Sigmoid colon (tissue), 7 donors: Measurements from ENCODE around the gene XDH. TPM values are rescaled to one million over a fixed set of nuclear protein-coding genes. Genes with fewer than 3 reads are reported as not detected.

Experiments
- DNase-seq: peaks from one replicate; pipeline ENCODE4 v3.0.0-alpha.2; 2019
- H3K27ac ChIP-seq, 4 donors: fragments of 200-600 bp; sonication (generic); one replicate each; pipeline ENCODE4 v1.5.1; 2016 to 2019; ENCODE audit warnings: mild to moderate bottlenecking in 1 of 4
- H3K27me3 ChIP-seq, 3 donors: fragments of 200-600 bp; sonication (generic); one replicate each; pipeline ENCODE4 v1.5.1; 2019; ENCODE audit warnings: mild to moderate bottlenecking in 1 of 3
- H3K36me3 ChIP-seq, 4 donors: fragments of 200-600 bp; sonication (generic); one replicate each; pipeline ENCODE4 v1.5.1; 2016 to 2019
- H3K4me1 ChIP-seq, 4 donors: fragments of 200-600 bp; sonication (generic); one replicate each; pipeline ENCODE4 v1.5.1; 2017 to 2019
- H3K4me3 ChIP-seq, 4 donors: fragments of 200-600 bp; sonication (generic); one replicate each; pipeline ENCODE4 v1.5.1; 2017 to 2019; ENCODE audit warnings: mild to moderate bottlenecking in 2 of 4, moderate library complexity in 1 of 4
- H3K9me3 ChIP-seq, 4 donors: fragments of 200-600 bp in 3 of 4; sonication (generic) in 3 of 4; one replicate each; pipeline versions ENCODE4 v1.5.1 to v1.6.1; 2013 to 2019
- CTCF ChIP-seq, 4 experiments: fragments of 450-650 bp in 3 of 4; fragments of 200-600 bp in 1 of 4; IDR thresholded peaks; one replicate each; pipeline ENCODE4 v1.5.1; 2016 to 2019; ENCODE audit warnings: antibody characterized with exemption in 4 of 4, mild to moderate bottlenecking in 3 of 4, moderate library complexity in 2 of 4
- EP300 ChIP-seq, 4 donors: sonication (generic); formaldehyde crosslinking; IDR thresholded peaks; one replicate each; pipeline ENCODE4 v1.6.1; 2017; ENCODE audit warnings: antibody characterized with exemption in 4 of 4
- POLR2A ChIP-seq, 2 donors: fragments of 450-650 bp; IDR thresholded peaks; one replicate each; pipeline ENCODE4 v1.6.1; 2016; ENCODE audit warnings: antibody characterized with exemption in 2 of 2, mild to moderate bottlenecking in 2 of 2, moderate library complexity in 2 of 2
- POLR2AphosphoS5 ChIP-seq, 4 donors: sonication (generic); formaldehyde crosslinking; IDR thresholded peaks; one replicate each; pipeline ENCODE4 v1.6.1; 2017; ENCODE audit warnings: antibody characterized with exemption in 4 of 4
- WGBS, 2 donors: extraction: QIAGEN DNeasy Blood & Tissue Kit; methylation state at CpG; one replicate each; pipeline ENCODE4 v1.1.7; 2013; 5-methylcytosine and 5-hydroxymethylcytosine counted together
- intact Hi-C: fragments of 100-400 bp; cut with DNase I; formaldehyde crosslinking; loops from one replicate; pipeline ENCODE4 v1.15.1; 2023
- polyA plus RNA-seq, 3 donors: library from polyadenylated mRNA; stranded (reverse); fragments of 200-250 nt; gene quantifications; one replicate each; pipeline ENCODE4 v1.2.3, GENCODE V29; 2013
- total RNA-seq, 4 donors: library from RNA; depleted of rRNA; stranded (reverse); fragments of >200 nt; gene quantifications; one replicate each; pipeline ENCODE4 v1.1.0, GENCODE V29; 2016
- donor health status: healthy with polysubstance abuse.
- donor health status: Bipolar disorder and iron deficiency.
- donor health status: healthy.

The XDH gene
- total and polyA plus RNA-seq, 7 donors = 0.71 to 30.1 (median 10.7) TPM; not detected in 3

GRCh38 chr2:31334311-31335026 lies 80.1 kb downstream of the XDH start:
- DNase-seq = no peak
- Histone ChIP-seq H3K4me1 (peaks cover 0 to 8% (median 0%) of the 10 kb centered on the region in 4 donors), H3K36me3 (no peaks in the 10 kb centered on the region), H3K9me3 (no peaks in the 10 kb centered on the region), H3K4me3 (no peak overlapping the region), H3K27ac (no peak overlapping the region), H3K27me3 (peaks cover 0 to 5% (median 0%) of the 10 kb centered on the region in 3 donors)
- no peak for TF ChIP-seq POLR2AphosphoS5 (IDR thresholded peaks at IDR 0.05)
- no peak for TF ChIP-seq POLR2A (IDR thresholded peaks at IDR 0.05)
- no peak for TF ChIP-seq CTCF (IDR thresholded peaks at IDR 0.05)
- TF ChIP-seq EP300 (IDR thresholded peaks at IDR 0.05) = no peak
- 59 to 75% methylated on average over 5 of the region's 5 CpGs for WGBS, 2 donors
- intact Hi-C loops = loop anchor here (5.0 kb wide), 1 partner anchor 162 kb away; no protein-coding TSS in a partner anchor

- no peak overlapping the region for H3K4me3 ChIP-seq
- no peak overlapping the region for H3K27ac ChIP-seq
- intact Hi-C loops = loop anchor here (1.0 to 5.0 kb wide), 3 partner anchors 101 to 619 kb away; no protein-coding TSS in a partner anchor
- peak; percentile 79 for DNase-seq
- peaks cover 0 to 8% (median 0%) of the 10 kb centered on the region in 4 donors for H3K4me1 ChIP-seq
- peaks cover 0 to 5% (median 0%) of the 10 kb centered on the region in 3 donors for H3K27me3 ChIP-seq
- no peaks in the 10 kb centered on the region for H3K9me3 ChIP-seq
- 14 to 16% methylated on average over 8 of the region's 8 CpGs for WGBS, 2 donors
- no peak for TF ChIP-seq POLR2A (IDR thresholded peaks at IDR 0.05)
- TF ChIP-seq CTCF (IDR thresholded peaks at IDR 0.05) = peak; percentile 50 to 93 (median 86)
- no peaks in the 10 kb centered on the region for H3K36me3 ChIP-seq
These were observed 80.9 kb downstream of the XDH start for GRCh38 chr2:31333527-31334183.

- no peak for DNase-seq
- H3K9me3 ChIP-seq = no peaks in the 10 kb centered on the region
- intact Hi-C loops = loop anchor here (1.0 to 5.0 kb wide), 3 partner anchors 100 to 619 kb away; no protein-coding TSS in a partner anchor
These were observed 81.5 kb downstream of the XDH start for GRCh38 chr2:31333046-31333445.

GRCh38 chr2:31332521-31332920 lies 82.0 kb downstream of the XDH start:
- intact Hi-C loops = loop anchor here (2.0 to 5.0 kb wide), 2 partner anchors 100 to 160 kb away; no protein-coding TSS in a partner anchor
- H3K27me3 ChIP-seq = peaks cover 0 to 5% (median 0%) of the 10 kb centered on the region in 3 donors
- DNase-seq = no peak
- H3K4me1 ChIP-seq = peaks cover 0 to 8% (median 0%) of the 10 kb centered on the region in 4 donors
- no peak overlapping the region for H3K4me3 ChIP-seq
- H3K36me3 ChIP-seq = no peaks in the 10 kb centered on the region
- TF ChIP-seq POLR2AphosphoS5 (IDR thresholded peaks at IDR 0.05) (no peak), EP300 (IDR thresholded peaks at IDR 0.05) (no peak), POLR2A (IDR thresholded peaks at IDR 0.05) (no peak), CTCF (IDR thresholded peaks at IDR 0.05) (no peak)
- no peak overlapping the region for H3K27ac ChIP-seq
- 79 to 91% methylated on average over 5 of the region's 5 CpGs for WGBS, 2 donors
- H3K9me3 ChIP-seq = no peaks in the 10 kb centered on the region

More at GRCh38 chr2:31333046-31333445, 81.5 kb downstream of the XDH start:
- Histone ChIP-seq H3K27me3 (peaks cover 0 to 5% (median 0%) of the 10 kb centered on the region in 3 donors), H3K27ac (no peak overlapping the region), H3K4me1 (peaks cover 0 to 8% (median 0%) of the 10 kb centered on the region in 4 donors), H3K4me3 (no peak overlapping the region), H3K36me3 (no peaks in the 10 kb centered on the region)
- TF ChIP-seq CTCF (IDR thresholded peaks at IDR 0.05) = no peak
- TF ChIP-seq POLR2AphosphoS5 (IDR thresholded peaks at IDR 0.05) = no peak
- no peak for TF ChIP-seq POLR2A (IDR thresholded peaks at IDR 0.05)
- no peak for TF ChIP-seq EP300 (IDR thresholded peaks at IDR 0.05)
- 84 to 90% methylated on average over 5 of the region's 5 CpGs for WGBS, 2 donors
